K562 treated with DMSO at 1 percent for 12 hours (cell line): ENCODE measurements around the gene GJA1. TPM values are rescaled to one million over a fixed set of nuclear protein-coding genes. Genes with fewer than 3 reads are reported as not detected.

Experiments
- total RNA-seq: library from RNA; unstranded; fragments of 300-600 nt; gene quantifications from 2 replicates; pipeline ENCODE4 v1.2.3, GENCODE V29; 2022; ENCODE audit not compliant: insufficient read depth

The GJA1 gene
- not detected in 2 replicates for total RNA-seq

GRCh38 chr6:121435444-121436069, at the start of gene GJA1:
TSS of gene GJA1 (plus strand) at chr6:121435646. CDS start at chr6:121446848, 11,202 bp downstream.

Other genes with a start within 250 kb of the GJA1 start
- gene TBC1D32, start 101.2 kb upstream of the GJA1 start, total RNA-seq, result 0.35 and 3.4 TPM in 2 replicates